Stimulated activated CD4-positive, alpha-beta T cell treated with anti-CD3 and anti-CD28 coated beads, TNF-alpha, amount 100 ng/mL, for 48 hours (primary cell): Measurements from ENCODE around the gene TMEM60.

Experiments used
- DNase-seq, 3 donors: peaks; one replicate each; pipeline ENCODE4 v3.0.0-alpha.2; 2020; ENCODE audit warnings: low read depth in 3 of 3

The TMEM60 gene

GRCh38 chr7:77771901-77772300 lies 26.3 kb downstream of the TMEM60 start:
- DNase-seq, result no peak

GRCh38 chr7:77770316-77770715 lies 27.9 kb downstream of the TMEM60 start:
- no peak for DNase-seq

GRCh38 chr7:77766801-77767605 lies 31.2 kb downstream of the TMEM60 start:
- no peak for DNase-seq

- DNase-seq, result no peak
Observed at GRCh38 chr7:77765906-77766800, 32.1 kb downstream of the TMEM60 start.

GRCh38 chr7:77765481-77765880 lies 32.8 kb downstream of the TMEM60 start:
- no peak for DNase-seq

GRCh38 chr7:77760809-77761453 lies 37.3 kb downstream of the TMEM60 start:
- no peak for DNase-seq

GRCh38 chr7:77759294-77759889 lies 38.8 kb downstream of the TMEM60 start:
- DNase-seq, result peak; percentile 16 to 66 (median 60)

- no peak for DNase-seq
Observed at GRCh38 chr7:77757589-77757988, 40.6 kb downstream of the TMEM60 start.

- no peak for DNase-seq
Observed at GRCh38 chr7:77753173-77753572, 45.1 kb downstream of the TMEM60 start.

- no peak for DNase-seq
Observed at GRCh38 chr7:77752016-77752415, 46.2 kb downstream of the TMEM60 start.

- no peak for DNase-seq
Observed at GRCh38 chr7:77747718-77748117, 50.5 kb downstream of the TMEM60 start.

GRCh38 chr7:77747178-77747577 lies 51.1 kb downstream of the TMEM60 start:
- no peak for DNase-seq

- no peak for DNase-seq
Observed at GRCh38 chr7:77746824-77747165, 51.4 kb downstream of the TMEM60 start.

- DNase-seq, result no peak
Observed at GRCh38 chr7:77746164-77746823, 51.9 kb downstream of the TMEM60 start.

- DNase-seq, result no peak
Observed at GRCh38 chr7:77745746-77746145, 52.5 kb downstream of the TMEM60 start.
